Astrocyte of the spinal cord (primary cell): ENCODE data around the gene VSIG10.
A peak's percentile ranks its signal among the peaks of the same experiment; 100 is the strongest.

Source experiments
- DNase-seq: peaks from one replicate; pipeline ENCODE4 v3.0.0; 2011; ENCODE audit warnings: low read depth, low spot score
- H3K4me3 ChIP-seq: 2 replicates; pipeline ENCODE4 v1.5.1; 2011; ENCODE audit warnings: low read depth, mild to moderate bottlenecking, low read length, moderate library complexity
- in situ Hi-C: cut with HindIII; loops from 2 replicates; pipeline ENCODE4 v1.10.0; 2017; ENCODE audit warnings: low sequenced_read_pairs
- TF ChIP-seq, protein P1 (sequence below): IDR thresholded peaks from 2 replicates; pipeline ENCODE4 v1.5.1; 2012; ENCODE audit warnings: low read depth, mild to moderate bottlenecking, low read length, inconsistent platforms

VSIG10 gene

DNA sequence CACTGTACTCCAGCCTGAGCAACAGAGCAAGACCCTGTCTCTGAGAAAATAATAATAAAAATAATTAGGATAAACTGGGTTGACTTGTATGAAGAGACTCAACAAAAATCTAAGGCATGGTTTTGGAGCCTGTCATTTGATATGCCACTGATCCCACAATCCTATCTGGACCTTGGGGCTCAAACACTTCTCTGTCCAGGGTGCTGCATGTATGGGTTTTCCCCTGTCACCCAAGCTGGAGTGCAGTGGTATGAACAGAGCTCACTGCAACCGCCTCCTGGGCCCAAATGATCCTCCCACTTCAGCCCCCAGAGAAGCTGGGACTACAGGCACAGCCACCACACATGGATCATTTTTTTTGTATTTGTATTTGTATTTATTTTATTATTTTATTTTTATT is 5.3 kb upstream of the VSIG10 start:
- in situ Hi-C loops, result no loop called here
- TF ChIP-seq, protein P1, sequence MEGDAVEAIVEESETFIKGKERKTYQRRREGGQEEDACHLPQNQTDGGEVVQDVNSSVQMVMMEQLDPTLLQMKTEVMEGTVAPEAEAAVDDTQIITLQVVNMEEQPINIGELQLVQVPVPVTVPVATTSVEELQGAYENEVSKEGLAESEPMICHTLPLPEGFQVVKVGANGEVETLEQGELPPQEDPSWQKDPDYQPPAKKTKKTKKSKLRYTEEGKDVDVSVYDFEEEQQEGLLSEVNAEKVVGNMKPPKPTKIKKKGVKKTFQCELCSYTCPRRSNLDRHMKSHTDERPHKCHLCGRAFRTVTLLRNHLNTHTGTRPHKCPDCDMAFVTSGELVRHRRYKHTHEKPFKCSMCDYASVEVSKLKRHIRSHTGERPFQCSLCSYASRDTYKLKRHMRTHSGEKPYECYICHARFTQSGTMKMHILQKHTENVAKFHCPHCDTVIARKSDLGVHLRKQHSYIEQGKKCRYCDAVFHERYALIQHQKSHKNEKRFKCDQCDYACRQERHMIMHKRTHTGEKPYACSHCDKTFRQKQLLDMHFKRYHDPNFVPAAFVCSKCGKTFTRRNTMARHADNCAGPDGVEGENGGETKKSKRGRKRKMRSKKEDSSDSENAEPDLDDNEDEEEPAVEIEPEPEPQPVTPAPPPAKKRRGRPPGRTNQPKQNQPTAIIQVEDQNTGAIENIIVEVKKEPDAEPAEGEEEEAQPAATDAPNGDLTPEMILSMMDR, result no peak

DNA sequence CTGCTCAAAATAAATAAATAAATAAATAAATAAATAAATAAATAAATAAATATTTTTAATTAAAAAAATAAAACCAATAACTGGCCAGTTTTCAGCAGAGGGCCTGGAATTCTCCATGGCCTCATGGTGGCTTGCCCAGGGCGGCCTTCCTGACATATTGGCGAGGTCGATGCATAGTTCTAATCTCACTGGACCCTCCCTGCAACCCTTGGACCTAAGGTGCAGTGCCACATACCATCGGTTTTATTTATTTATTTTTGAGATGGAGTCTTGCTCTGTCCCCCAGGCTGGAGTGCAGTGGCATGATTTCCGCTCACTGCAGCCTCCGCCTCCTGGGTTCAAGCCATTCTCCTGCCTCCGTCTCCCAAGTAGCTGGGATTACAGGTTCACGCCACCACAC is 3.9 kb upstream of the VSIG10 start:
- TF ChIP-seq, protein P1, result no peak
- H3K4me3 ChIP-seq, result no peak overlapping the region
- DNase-seq, result no peak
- in situ Hi-C loops, result no loop called here

More for the DNA sequence above, 5.3 kb upstream of the VSIG10 start:
- H3K4me3 ChIP-seq, result no peak overlapping the region
- DNase-seq, result no peak

DNA sequence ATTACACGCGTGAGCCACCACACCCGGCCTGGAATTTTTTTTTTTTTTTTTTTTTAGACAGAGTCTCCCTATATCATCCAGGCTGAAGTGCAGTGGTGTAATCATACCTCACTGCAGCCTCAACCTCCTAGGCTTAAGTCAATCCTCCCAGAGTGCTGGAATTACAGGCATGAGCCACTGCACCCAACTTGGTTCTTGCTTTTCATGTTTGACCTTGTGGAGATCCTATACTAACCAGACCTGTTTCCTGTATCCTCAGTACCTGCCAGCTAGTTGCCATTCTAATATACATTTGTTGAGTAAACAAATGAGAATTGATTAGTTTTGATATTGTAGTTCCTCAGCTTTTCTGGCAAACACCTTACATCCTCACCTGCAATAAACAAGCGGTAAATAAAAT is 3.2 kb upstream of the VSIG10 start:
- no peak for DNase-seq
- TF ChIP-seq, protein P1, result no peak
- H3K4me3 ChIP-seq, result no peak overlapping the region
- in situ Hi-C loops, result no loop called here

DNA sequence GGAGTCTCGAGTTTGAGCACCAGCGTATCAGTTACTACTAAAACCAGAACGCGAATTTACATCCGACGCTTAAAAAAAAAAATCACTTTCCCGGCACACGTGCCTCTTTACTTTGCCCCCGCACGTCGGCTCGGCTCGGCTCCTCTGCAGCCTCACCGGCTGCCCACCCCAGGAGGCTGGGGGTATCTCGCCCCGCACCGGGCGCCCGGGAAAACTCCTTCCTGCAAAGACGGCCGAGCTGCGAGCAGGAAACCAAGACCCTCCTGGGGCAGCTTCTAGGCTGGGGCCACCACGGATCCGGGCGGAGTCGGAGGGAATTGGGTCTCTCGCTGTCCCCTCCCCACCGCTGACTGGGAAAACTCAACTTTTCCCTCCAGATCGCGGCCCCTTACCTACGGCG is 610 bp downstream of the VSIG10 start:
- in situ Hi-C loops, result no loop called here
- peak overlapping the region; percentile 64 for H3K4me3 ChIP-seq
- DNase-seq, result peak; percentile 30
- TF ChIP-seq, protein P1, result no peak

DNA sequence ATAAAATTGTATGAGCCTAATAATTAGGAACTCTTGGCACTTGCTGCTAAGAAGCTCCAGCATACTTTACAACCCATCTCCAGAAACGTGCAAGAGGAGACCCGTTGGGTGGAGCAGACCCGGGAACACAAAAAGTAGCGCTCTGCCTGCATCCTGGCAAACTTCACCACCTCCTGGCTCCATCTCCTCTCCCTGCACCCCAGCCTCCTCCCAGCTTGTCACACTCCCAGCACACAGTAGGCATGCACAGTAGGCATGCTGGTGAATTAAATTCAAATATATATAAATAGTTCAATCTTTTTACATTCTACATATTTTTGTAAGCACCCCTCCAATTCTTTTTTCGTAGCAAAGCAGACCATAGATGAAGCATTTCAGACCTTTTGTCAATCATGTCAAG is 1.2 kb downstream of the VSIG10 start:
- no peak for DNase-seq
- in situ Hi-C loops, result no loop called here
- peak overlapping the region; percentile 64 for H3K4me3 ChIP-seq

DNA sequence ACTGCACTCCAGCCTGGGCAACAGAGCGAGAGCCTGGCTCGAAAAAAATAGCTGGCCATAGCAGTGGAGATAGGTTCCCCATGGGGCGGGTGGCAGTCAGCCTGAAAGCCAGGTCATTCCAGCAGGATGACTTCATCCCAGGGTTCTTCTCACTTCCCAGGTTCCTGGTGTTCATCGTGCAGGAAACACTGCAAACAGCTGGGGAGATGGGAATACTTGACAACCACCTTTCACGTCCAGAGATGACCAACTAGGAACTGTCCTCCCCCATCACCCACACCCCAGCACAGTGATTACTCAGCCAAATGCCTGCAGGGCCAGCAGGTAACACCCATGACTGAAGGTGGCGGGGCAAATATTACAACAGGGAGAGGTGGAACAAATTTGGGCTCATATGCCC is 1.7 kb downstream of the VSIG10 start:
- DNase-seq, result no peak
- in situ Hi-C loops, result no loop called here
- no peak overlapping the region for H3K4me3 ChIP-seq
- TF ChIP-seq, protein P1, result no peak

More for the DNA sequence above, 1.2 kb downstream of the VSIG10 start:
- TF ChIP-seq, protein P1, result no peak

DNA sequence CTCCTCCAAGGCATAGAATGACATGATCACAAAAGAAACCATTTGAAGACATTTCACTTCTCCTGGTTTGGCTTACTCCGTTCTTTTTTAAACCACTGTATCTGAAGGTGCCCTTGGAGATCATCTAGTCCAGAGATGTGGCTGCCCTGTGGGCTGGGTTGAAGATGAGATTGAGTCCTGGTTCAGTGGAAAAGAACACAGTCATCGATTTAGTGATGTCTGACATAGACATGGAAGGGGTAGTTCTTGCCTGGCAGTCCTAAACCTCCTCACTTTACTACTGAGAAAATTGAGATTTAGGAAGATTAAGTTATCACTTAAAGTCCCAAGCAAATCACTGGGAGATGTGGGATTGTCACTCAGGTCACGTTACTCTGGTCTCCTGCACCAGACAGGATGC is 2.8 kb downstream of the VSIG10 start:
- TF ChIP-seq, protein P1, result no peak
- DNase-seq, result no peak
- in situ Hi-C loops, result no loop called here
- H3K4me3 ChIP-seq, result no peak overlapping the region
